CD4-positive, alpha-beta T cell treated with Interleukin-15 for 4 hours (primary cell): ENCODE measurements around the gene PRDX6.
"Not testable (repeated sequence)": the region's sequence is repeated elsewhere in the genome, so short reads cannot be mapped to it uniquely, and the experiment has no call there.

Experiments used
- DNase-seq: peaks from one replicate; pipeline ENCODE4 v3.0.0-alpha.2; 2020; ENCODE audit warnings: low spot score

The PRDX6 gene

DNA sequence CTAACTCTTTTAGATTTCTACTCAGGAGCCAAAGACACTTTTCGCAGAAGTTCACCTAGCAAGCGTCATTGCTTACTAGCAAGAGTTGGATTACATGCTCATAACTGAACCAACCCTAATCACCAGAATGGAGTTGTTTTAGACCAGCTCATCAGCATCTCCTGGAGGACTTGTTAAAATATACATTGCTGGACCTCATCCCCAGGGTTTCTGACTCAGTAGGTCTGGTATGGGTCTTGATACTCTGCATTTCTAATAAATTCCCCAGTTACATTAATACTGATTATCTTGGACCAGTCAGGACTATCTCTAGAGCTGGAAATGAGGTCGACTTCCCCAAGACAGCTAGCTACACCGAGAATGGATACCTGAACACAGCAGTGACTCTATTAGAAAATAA lies 9.7 kb upstream of the PRDX6 start:
- no peak for DNase-seq

DNA sequence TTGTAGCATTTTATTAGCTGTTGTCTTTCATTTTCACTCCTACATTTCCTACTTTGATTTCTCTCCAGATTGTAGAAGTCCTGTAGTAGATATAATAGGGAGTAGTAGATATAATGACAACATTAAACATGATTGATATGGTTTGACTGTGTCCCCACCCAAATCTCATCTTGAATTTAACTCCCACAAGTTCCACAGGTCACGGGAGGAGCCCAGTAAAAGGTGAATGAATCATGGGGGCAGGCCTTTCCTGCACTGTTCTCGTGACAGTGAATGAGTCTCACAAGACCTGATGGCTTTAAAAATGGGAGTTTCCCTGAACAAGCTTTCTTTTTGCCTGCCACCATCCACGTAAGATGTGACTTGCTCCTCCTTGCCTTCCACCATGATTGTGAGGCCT lies 7.5 kb upstream of the PRDX6 start:
- DNase-seq: no peak

DNA sequence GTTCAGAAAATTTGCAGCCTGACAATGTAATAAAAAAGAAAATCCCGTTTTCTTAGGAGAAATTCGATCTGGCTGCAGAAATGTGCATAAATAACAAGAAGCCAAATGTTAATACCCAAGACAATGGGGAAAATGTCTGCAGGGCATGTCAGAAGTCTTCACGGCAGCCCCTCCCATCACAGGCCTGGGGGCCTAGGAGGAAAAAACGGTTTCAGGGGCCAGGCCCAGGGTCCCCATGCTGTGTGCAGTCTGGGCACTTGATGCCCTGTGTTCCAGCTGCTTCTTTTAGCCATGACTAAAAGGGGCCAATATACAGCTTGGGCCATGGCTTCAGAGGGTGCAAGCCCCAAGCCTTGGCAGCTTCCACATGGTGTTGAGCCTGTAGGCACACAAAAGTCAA lies 6.5 kb upstream of the PRDX6 start:
- no peak for DNase-seq

DNA sequence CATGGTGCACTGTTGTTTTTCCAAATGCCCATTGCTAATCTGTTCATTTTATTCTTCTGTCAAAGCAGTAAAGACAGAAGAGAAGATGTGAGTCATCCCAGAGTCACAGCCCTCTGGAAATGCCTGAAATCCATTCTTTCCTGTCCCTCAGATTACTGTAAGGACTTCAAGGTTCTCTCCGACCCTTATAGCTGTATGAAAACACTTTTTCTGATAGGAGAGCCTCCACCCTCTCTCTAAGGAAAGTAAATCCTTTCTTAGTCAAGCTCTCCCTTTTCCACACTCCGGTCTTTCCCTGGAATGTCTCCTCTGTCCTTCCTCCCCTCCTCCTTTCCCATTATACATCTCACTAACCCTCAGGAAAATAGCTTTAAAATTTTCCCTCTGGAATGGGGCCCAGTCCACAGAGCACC lies 3.5 kb upstream of the PRDX6 start:
- no peak for DNase-seq

DNA sequence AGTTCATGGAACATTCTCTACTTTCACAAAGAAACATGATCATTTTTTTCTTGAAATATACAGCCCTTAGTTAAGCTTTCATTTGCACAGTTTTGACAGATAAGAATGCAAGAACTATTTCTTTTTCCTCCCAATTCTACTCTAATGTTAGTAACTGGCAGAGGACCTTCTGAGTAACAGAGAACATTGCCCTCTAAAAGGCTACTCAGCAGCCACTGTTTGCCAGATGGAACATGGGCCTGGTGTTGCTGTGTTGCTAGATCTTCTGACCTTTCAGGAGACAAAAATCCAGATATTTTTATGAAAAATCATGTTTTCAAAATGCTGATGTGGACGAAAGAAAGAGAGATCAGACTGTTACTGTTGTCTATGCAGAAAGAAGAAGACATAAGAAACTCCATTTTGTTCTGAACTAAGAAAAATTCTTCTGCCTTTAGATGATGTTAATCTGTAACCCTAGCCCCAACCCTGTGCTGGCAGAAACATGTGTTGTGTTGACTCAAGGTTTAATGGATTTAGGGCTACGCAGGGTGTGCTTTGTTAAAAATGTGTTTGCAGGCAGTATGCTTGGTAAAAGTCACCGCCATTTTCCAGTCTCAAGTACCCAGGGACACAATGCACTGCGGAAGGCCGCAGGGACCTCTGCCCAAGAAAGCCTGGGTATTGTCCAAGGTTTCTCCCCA lies 2.9 kb upstream of the PRDX6 start:
- DNase-seq: no peak

DNA sequence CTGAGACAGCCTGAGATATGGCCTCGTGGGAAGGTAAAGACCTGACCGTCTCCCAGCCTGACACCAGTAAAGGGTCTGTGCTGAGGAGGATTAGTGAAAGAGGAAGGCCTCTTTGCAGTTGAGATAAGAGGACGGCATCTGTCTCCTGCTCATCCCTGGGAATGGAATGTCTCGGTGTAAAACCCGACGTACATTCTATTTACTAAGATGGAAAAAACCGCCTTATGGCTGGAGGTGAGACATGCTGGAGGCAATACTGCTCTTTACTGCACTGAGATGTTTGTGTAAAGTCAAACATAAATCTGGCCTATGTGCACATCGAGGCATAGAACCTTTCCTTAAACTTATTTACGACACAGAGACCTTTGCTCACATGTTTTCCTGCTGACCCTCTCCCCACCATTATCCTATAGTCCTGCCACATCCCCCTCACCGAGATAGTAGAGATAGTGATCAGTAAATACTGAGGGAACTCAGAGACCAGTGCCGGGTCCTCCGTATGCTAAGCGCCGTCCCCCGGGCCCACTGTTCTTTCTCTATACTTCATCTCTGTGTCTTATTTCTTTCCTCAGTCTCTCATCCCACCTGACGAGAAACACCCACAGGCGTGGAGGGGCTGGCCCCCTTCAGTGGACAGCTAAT lies 2.2 kb upstream of the PRDX6 start:
- not testable (repeated sequence) for DNase-seq

DNA sequence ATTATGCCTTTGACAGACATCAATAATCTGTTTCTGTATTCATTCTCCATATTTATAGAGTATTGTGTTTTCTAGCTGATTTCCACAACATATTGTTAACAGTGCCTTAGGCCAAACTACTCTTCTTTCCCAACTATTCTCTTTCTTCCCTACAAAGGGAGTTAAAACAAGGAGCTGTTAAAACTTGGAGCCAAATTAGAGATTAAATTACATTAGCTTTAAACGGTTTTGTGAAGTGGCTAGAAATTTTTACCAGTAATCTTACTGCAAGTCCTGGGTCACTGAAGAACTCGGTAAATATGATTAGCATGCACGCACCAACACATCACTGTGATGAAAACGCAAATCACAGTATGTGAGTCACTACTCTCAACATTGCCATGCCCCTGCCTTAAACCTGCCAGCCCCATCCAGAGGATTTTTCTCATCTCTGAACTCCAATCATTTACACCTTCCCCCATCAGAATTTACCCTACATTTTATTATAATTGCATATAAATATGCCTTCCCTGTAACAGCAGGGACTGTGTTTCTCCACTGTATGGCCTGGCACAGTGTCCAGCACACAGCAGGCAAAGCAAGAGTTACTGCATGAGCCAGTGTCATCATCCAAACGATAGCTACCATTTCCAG lies 1.5 kb upstream of the PRDX6 start:
- no peak for DNase-seq

DNA sequence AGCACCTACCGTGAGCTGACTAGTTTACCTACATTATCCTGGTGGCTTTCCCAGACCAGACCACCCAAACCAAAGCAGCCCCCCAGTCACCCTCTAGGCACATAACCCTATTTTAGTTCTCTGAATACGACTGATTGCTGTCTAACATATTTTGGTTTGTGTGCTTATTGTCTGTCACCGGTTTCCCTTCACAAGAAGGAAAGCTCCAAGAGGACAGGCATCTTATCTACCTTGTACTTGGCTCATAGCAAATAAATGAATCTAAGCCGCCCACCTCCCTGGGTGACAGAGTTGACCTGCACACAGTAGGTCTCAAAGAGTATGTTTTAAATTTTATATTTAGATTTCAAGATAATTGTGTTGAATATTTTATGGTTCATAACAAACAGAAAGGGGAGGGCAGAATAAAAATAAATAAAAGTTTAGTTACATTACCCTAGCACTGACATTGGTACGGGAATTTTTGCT lies 904 bp upstream of the PRDX6 start:
- no peak for DNase-seq

DNA sequence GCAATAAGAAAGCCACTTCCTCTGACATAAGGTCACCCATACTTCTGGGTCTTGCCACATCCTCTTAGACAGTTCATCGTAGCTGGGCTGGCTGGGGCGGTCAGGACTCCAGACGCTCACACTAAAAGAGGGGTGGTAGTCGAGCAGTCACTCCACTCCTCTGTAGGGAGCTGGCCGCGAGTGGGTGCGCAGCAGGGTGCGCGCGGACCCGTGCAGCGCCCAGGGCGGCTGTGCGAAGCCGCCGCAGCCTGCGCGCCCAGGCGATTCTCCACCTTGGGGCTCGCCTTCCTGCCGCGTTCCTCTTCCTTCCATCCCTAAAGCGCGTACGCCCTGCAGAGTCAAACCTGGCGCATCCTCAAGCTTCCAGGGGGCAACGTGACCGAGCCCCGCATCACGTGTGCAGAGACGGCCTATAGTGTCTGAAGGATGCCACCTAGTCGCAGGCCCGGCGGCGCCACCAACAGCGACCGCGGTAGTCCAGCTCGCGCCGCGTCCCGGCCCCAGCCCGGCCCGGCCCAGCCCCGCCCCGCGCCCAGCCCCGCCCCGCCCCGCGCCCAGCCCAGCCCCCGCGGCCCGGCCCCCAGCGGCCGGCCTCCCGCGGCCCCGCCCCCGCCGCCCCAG lies 360 bp upstream of the PRDX6 start:
- DNase-seq: peak; percentile 84

DNA sequence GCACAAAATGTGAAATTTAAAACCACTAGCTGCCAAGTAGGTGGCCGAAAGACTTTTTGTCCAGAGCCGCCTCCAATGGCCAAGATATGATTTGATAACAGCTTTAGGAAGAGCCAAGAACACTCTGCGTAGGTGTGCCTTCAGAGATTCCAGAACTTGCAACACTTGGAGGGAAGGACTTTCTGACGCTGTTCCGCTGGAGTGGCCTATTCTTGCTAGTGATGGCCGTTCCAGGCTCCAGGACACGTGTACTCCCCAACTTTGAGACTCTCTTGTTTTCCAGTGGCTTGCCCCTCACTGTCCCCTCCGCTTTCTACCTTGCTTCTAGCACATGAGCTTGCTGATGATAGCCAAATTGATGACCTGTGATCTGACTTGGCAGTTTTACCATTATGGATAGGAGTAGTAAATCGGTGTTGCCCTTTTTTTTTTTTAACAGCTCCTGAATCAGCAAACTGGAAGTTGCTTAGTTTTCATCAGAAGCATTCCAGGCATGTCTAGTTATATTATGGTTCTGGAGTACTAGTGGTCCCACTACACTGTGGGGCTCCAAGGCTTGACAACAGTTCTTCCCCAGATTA lies 1.0 kb downstream of the PRDX6 start:
- DNase-seq: no peak

DNA sequence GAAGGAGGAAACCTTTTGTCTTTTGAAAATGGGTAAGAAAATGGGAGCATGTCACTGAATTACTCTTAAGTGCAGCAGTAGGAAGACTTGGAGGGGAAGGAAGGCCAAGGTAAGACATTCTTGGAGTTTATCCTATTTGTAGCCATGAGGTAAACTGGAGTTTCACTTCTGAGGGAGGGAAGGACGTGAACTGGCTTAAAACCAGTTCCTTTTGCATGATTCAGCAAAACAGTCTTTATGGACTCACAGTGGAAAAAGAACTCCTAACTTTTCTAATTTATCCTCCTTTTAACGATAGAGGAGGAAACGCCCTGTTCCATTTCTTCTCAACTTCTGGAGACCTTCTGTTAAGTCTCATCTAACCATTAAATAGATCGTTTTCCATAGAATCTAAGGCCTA lies 2.5 kb downstream of the PRDX6 start:
- DNase-seq: no peak

DNA sequence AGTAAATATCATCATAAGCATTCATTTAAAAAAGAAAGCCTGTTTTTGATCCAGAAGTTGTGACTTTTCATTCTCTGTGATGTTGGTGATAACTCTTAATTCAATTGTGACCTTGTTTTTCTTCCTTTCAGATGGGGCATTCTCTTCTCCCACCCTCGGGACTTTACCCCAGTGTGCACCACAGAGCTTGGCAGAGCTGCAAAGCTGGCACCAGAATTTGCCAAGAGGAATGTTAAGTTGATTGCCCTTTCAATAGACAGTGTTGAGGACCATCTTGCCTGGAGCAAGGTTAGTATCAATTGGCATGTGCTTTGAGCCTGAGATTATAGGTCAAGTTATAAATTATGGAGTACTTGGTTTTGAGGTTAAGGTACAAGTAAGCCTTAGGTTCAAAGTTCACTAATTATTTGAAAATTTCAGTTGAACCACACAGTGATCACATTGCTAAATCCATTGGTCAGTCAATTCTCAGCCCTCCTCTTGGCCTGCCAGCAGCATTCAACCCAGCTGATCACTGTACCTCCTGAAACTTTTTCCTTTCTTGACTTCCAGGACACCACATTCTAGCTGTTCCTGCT lies 4.1 kb downstream of the PRDX6 start:
- no peak for DNase-seq

DNA sequence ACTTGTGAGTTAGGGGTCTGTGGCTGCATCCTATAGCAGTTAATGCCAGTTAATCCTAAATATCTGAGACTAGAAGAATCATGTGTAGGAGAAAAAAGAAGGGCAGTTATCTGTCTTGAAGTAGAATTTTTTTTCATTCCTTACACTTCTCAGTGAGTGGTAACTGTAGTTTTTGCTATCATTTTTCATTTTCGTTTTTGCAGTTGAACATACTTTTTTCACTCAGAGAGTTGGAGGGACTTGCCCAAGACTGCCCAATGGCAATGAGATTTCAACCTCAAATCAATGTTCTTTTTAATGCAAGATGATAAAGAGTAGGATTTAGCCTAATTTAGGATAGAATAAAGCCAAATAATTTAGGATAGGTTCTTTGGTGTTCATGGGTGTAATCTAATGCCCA lies 5.5 kb downstream of the PRDX6 start:
- no peak for DNase-seq

DNA sequence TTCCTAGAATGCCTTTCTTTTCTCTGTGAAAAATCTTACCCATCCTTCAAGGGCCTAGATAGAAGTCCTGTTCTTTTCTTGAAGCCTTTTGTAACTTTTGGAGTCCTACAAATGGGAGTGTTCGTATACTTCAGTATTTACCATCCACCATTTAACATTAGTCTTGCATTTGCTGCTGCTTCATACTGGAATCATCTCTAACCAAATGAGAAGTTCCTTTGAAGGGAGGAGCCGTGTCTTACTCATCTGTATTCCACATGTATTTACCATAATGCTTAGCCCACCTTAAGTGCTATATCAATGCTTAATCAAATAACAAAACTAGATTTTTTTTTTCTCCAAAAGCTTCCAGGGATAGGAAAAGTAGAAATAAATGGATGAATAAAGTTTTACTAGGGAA lies 7.1 kb downstream of the PRDX6 start:
- DNase-seq: no peak

DNA sequence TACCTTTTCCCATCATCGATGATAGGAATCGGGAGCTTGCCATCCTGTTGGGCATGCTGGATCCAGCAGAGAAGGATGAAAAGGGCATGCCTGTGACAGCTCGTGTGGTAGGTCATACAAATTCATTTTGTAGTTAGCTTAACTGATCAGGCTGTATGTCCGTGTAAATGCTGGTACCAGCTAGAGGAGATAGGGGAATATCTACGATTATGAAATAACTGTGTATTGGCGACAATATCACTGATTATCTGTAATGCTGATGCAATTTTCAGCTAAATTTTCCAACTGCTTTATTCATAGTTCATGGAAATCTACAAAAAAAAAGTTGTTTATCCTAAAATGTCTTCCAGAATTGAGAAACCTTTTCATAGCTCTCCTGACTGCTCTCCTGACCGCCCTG lies 8.3 kb downstream of the PRDX6 start:
- DNase-seq: no peak

DNA sequence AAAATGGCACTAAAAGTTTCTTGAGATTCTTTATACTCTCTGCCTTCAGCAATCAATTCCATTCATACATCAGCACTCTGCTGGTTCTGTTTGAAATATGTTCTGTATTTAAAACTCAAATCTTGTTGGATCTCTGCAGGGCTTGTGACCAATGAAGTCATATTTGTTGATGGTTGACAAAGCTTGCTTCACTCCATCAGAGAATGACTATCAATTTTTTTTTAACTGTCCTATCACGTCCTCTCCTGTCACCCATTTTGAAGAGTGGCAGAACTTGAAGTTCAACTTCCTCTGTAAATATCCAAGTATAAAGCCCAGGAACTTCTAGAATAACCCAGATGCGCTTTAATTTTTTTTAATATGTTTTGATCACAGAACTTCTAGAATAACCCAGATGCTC lies 10.9 kb downstream of the PRDX6 start:
- no peak for DNase-seq

DNA sequence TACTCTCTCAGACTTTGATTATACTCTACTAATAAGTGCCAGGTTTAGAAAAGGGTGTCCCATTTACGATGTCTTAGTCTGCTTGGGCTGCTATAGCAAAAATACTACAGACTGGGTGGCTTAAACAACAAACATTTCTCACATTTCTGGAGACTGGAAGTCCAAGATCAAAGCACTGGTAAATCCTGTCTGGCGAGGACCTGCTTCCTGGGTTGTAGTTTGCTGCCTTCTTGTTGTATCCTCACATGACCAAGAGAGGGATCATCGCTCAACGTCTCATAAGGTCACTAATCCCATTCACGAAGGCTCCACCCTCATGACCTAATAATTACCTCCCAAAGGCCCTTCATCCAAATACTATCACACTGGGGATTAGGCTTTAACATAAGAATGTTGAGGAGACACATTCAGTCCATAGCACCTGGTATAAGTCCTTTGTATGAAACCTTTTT lies 12.0 kb downstream of the PRDX6 start:
- no peak for DNase-seq

DNA sequence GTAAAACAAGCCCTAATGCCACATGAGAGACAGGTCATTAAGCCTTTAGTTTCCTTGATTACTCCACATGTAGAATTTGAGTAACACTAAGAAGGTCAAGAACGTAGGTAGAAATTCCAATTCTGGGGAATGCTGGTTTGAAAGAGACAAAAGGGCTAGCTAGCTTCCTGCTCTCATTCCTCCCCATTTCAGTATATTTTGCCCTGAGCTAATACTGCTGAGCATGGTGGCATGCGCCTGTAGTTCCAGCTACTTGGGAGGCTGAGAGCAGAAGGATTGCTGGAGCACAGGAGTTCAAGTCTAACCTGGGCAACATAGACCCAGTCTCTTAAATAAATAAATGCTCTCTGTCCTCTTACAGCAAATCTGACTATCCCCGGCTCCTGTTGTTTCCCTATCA lies 12.8 kb downstream of the PRDX6 start:
- DNase-seq: no peak

DNA sequence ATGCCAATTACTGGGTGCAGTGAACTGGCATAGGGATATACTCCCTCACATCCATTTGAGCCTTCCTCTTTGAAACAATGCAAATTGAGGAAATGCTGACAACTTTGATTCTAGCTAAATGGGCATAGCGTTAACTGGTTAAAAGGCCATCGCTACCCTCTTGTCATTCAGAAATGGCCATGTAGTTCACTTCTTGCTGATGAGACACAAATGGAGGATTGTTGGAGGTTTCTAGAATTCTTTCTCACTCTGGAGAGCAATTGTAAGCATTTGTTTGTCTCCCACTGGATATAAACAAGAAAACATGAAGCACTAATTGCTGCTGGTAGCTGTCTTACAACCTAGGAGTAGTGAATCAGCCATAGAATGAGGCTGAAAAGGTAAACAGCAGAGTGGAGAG lies 14.4 kb downstream of the PRDX6 start:
- DNase-seq: no peak

DNA sequence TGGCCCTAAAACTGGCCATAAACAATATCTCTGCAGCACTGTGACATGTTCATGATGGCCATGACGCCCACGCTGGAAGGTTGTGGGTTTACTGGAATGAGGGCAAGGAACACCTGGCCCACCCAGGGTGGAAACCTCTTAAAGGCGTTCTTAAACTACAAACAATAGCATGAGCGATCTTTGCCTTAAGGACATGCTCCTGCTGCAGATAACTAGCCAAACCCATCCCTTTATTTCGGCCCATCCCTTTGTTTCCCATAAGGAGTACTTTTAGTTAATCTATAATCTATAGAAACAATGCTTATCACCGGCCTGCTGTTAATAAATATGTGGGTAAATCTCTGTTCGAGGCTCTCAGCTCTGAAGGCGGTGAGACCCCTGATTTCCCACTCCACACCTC lies 16.0 kb downstream of the PRDX6 start:
- DNase-seq: not testable (repeated sequence)

DNA sequence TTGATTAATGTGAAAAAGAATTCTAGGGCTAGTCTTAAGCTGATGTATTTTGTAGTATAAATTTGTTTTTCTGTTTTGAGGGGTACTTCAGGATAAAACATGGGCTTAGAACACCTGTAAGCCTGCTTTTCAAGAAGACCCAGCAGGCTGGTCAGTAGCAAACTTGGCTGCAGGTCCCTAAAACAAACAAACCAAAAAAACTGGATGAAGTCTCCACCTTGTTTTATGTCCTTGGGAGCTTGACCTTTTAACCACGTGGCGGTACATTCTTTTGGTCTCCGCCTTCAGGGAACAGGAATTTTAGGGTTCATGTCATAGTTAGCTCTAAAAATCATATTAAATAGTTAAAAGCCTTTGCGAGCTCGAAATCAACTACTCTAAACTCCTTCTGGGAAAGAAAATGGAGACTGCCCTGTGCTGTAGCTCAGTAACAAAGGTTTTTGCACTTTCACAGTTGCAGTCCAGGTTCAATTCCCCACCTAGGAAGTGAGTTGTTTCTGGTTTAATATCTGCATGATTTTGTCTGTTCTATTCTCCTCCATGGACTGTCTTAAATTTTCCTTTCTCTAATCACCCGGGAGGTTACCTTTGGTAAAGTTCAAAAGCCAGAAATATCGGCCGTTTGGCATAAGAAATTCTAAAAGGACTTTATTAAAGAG lies 18.6 kb downstream of the PRDX6 start:
- no peak for DNase-seq
